Mucosa of gallbladder (tissue), 1 donor: ENCODE results near the gene RNU7-1. TPM values are rescaled to one million over a fixed set of nuclear protein-coding genes. Genes with fewer than 3 reads are reported as not detected.

Experiments
- DNase-seq: peaks from one replicate; pipeline ENCODE4 v3.0.0-alpha.2; 2020; ENCODE audit warnings: low spot score
- total RNA-seq: library from RNA; stranded (reverse); gene quantifications from one replicate; pipeline ENCODE4 v1.2.1, GENCODE V29; 2021
- donor health status: DM: no; HTN: no; CAD: no.

The RNU7-1 gene
- total RNA-seq, 1 donor from 2014 or later: not detected

- peak; percentile 59 for DNase-seq
Observed at GRCh38 chr12:6953442-6954315, 10.1 kb downstream of the RNU7-1 start.

DNA sequence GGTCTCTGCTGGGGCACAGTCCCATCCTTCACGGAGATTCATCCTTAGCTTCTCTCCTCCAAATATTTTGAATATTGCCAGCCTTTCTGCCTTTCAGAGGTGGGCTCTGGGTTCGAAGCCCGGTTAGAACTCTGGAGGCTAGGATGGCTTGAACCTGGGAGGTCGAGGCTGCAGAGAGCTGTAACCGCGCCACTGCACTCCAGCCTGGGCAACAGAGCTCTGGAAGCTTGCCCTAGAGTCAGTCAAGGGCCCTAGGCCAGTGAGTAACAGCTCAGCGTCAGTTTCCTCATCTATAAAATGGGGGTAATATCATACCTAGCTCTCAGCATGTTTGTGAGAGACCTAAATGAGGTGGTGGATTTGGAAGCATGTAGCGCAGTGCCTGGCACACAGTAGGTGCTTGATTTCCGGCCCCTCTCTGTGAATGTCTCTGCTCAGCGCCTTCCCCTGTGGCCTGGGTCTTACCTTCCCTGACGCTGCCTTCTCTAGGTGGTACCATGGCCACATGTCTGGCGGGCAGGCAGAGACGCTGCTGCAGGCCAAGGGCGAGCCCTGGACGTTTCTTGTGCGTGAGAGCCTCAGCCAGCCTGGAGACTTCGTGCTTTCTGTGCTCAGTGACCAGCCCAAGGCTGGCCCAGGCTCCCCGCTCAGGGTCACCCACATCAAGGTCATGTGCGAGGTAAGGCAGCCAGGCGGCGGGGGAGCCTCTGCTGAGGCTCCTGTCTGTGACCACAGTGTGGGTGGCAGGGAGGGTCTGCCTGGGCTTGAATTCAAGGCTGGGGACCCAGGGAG is 10.9 kb downstream of the RNU7-1 start:
- no peak for DNase-seq

DNA sequence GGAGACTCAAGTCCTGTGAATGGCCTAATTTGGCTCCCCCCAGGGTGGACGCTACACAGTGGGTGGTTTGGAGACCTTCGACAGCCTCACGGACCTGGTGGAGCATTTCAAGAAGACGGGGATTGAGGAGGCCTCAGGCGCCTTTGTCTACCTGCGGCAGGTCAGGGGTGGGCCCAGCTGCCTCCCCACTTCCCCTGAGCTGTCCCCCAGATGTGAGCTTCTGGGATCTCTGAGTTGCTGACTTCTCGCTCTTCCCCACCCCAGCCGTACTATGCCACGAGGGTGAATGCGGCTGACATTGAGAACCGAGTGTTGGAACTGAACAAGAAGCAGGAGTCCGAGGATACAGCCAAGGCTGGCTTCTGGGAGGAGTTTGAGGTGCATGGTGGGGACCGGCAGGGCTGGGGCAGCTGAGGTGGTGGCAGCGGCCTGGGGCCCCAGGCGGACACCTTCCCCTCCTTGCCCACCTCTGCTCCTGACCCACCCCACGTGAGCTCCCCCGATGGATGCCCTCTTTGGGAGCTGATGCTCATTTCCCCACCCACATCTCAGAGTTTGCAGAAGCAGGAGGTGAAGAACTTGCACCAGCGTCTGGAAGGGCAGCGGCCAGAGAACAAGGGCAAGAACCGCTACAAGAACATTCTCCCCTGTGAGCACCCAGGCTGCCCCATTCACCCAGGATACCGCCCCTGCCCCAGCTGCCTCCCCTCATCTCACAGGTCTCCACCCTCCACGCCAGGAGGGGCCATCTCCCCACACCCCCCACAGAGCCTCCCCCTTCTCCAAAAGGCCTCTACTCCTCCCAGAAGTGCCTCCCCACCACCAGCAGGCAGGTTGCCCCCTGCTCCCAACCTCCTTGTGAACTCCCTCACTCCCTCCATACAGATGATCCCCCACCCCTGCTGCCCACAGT is 11.7 kb downstream of the RNU7-1 start:
- DNase-seq: no peak

- no peak for DNase-seq
Observed at GRCh38 chr12:6956021-6956727, 12.6 kb downstream of the RNU7-1 start.

GRCh38 chr12:6957151-6957701 is 13.6 kb downstream of the RNU7-1 start:
- DNase-seq: no peak

DNA sequence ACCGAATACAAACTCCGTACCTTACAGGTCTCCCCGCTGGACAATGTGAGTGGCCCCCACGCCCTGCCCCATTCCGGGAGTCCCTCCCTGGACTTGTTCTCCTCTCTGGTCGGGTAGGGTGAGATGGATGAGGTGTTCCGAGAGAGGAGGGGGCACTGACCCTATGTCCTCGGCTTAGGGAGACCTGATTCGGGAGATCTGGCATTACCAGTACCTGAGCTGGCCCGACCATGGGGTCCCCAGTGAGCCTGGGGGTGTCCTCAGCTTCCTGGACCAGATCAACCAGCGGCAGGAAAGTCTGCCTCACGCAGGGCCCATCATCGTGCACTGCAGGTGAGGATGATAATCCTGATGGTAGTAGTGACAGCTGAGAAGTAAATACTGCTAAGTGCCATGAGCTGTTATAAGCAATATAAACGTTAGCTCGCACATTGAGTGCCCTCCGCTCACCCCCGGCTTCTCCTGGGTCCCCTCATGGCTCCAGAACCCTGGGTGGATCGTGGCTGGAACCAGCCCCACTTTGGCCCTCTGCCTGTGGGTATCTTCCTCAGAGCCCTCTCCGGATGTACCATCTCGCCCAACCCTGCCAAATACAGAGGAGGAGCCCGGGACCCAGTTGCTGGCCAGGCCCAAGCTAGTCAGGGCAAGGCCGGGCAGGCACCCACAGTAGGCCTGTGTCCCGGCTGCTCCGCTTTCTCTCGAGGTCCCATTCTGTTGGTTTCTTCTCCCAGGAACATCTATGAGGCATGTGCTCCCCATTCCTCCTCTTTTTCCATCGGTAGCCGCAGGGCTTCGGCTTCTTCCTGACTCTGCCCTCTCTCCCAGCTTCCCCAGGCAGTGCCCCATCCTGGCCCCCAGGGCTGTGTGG is 14.4 kb downstream of the RNU7-1 start:
- DNase-seq: no peak

- DNase-seq: no peak
Observed at GRCh38 chr12:6958609-6959057, 15.0 kb downstream of the RNU7-1 start.

DNA sequence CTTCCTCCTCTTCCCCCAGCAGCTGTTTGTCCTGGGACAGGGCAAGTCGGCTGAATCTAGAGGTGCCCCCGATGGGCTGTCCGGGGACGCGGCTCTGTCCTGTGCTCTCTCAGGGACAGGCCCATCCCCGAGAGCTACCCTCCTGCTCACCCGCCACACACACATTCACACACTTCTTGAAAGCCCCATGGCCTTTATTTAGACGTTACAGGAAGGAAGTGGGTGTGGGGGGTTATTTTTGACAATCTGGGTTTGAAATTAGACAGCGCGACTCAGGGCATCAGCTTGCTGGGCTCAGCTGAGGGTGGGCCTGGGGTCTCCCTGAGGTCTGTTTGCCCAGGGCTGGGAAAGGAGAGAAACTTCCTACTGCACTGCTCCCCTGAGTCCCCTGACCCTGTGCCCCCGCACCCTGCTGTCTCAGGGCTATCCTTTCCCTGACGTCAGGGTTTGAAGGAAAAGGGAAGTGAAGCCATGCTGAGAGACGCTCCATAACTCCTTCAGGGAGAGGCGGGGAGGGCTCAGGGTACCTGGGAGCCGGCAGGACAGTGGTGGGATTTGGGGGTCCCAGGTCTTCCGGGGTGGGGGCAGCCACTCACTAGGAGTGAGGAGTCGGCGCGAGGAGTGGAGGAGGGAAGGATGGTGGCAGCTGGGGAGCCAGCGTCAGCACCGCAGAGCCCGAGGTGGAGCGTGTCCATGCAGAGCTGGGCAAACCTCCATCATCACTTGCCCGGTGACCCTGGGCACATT is 15.6 kb downstream of the RNU7-1 start:
- no peak for DNase-seq

GRCh38 chr12:6959805-6960592 is 16.4 kb downstream of the RNU7-1 start:
- no peak for DNase-seq

DNA sequence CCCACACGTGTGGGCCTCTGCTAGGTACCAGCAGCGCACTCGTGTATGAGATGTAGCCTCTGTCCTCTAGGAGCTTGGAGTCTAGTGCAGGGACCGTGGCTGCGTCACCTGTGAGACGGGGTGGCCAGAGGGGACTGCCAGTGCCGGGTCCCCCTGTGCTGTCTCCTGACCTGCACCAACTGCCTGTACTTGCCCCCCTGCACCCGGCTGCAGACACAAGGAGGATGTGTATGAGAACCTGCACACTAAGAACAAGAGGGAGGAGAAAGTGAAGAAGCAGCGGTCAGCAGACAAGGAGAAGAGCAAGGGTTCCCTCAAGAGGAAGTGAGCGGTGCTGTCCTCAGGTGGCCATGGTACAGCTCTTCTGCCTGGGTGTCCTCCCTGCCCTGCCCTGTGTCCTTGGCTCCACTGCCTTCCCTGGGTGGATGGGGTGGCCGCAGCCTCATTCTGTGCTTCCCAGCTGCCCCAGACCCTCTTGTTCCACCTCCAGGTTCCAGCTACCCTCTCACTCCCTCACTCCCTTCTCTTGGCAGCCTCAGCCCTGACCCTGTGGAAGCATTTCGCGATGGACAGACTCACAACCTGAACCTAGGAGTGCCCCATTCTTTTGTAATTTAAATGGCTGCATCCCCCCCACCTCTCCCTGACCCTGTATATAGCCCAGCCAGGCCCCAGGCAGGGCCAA is 17.1 kb downstream of the RNU7-1 start:
- DNase-seq: no peak

GRCh38 chr12:6961278-6961694 is 17.7 kb downstream of the RNU7-1 start:
- DNase-seq: peak; percentile 64

GRCh38 chr12:6961695-6962284 is 18.2 kb downstream of the RNU7-1 start:
- peak; percentile 46 for DNase-seq

- peak; percentile 64 for DNase-seq
Observed at GRCh38 chr12:6962285-6963015, 18.8 kb downstream of the RNU7-1 start.

DNA sequence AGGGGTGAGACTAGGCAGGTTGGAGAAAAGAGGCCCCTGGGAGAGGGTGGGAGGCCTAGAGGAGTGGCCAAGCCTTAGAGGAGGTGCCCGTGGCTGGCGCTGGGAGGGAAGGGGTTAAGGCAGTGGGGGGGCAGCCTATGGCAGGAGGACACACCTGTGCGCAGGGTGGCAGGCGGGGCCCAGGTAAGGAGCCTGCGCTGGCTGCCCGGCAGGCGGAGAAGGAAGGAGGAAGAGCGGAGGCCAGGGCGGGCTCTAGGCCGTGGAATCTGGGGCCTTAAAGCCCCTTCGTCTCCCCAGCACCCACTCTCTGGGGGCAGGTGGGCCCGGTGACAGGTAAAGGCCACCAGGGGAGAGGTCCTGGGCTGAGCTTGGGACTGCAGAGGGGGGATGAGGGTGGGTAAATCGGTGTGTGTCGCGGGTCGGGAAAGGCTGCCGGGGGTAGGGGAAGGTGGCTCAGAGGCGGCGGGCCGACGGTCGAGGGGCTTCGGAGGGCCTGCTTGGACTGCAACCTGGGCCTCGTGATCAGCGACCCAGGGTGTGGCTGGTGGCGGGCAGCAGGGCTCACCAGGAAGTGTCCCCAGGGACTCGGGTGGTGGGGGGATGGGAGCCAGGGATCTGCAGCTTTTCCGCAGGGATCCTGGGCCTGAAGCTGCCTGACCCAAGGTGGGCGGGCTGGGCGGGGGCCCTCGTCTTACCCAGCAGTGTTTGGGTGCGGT is 19.6 kb downstream of the RNU7-1 start:
- DNase-seq: peak; percentile 86

GRCh38 chr12:6963791-6964413 is 20.3 kb downstream of the RNU7-1 start:
- DNase-seq: no peak
